ENCODE data around the gene ABCB4.

The ABCB4 gene

DNA sequence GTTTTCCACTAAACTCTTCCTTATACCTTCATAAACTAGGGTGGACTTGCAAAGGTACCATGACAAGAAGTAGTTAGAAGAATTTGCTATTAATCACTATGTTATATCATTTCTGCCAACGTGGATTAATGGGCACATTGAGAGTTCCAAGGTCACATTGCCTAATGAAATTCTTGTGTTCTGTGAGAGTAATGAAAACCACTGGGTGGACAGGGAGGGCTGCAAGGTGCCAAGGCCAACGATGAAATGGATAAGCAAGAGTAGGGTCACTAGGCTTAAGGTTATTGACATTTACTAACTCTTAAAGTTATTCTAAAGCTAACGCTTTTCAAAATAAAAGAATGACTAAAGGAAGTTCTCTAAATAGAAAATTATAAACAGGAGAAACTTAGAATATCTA lies 6.6 kb upstream of the ABCB4 start:
- H3K36me3 ChIP-seq (ENCODE audit: control insufficient read depth, insufficient read depth, low read length) = no peaks in the 10 kb centered on the region
- no peaks in the 10 kb centered on the region for H3K27me3 ChIP-seq (ENCODE audit: control insufficient read depth, insufficient read depth, low read length)
- TF ChIP-seq, protein P1, sequence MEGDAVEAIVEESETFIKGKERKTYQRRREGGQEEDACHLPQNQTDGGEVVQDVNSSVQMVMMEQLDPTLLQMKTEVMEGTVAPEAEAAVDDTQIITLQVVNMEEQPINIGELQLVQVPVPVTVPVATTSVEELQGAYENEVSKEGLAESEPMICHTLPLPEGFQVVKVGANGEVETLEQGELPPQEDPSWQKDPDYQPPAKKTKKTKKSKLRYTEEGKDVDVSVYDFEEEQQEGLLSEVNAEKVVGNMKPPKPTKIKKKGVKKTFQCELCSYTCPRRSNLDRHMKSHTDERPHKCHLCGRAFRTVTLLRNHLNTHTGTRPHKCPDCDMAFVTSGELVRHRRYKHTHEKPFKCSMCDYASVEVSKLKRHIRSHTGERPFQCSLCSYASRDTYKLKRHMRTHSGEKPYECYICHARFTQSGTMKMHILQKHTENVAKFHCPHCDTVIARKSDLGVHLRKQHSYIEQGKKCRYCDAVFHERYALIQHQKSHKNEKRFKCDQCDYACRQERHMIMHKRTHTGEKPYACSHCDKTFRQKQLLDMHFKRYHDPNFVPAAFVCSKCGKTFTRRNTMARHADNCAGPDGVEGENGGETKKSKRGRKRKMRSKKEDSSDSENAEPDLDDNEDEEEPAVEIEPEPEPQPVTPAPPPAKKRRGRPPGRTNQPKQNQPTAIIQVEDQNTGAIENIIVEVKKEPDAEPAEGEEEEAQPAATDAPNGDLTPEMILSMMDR (IDR thresholded peaks at IDR 0.05) = no peak
- no peaks in the 10 kb centered on the region for H3K79me2 ChIP-seq
- no peaks in the 10 kb centered on the region for H3K4me1 ChIP-seq
- H3K27ac ChIP-seq = no peak overlapping the region
- no peak overlapping the region for H3K4me3 ChIP-seq (ENCODE audit: low read depth, low read length)
- H2AFZ ChIP-seq = no peak overlapping the region
- no peak overlapping the region for H3K9ac ChIP-seq
- no peaks in the 10 kb centered on the region for H3K9me3 ChIP-seq (ENCODE audit: control insufficient read depth, low read length)
- H3K4me2 ChIP-seq (ENCODE audit: low read length) = no peak overlapping the region

DNA sequence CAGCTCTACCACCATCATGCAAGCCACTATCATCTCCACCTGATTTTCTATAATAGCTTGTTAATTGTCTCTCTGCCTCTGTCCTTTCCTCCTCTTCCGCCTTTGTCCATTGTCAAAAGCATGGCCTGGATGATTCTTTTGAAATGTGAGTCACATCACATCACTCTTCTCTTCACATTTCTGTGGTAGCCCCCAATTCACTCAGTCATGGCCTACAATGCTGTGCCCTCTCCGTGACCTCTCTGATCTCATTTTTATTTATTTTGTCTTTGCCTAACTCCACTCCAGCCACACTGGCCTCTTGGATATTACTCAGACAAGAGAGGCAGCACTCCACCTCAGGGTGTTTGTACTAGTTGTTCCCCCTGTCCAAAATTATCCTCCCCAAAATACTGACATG lies 4.9 kb upstream of the ABCB4 start:
- no peaks in the 10 kb centered on the region for H3K4me1 ChIP-seq
- no peak overlapping the region for H3K9ac ChIP-seq
- H3K79me2 ChIP-seq = no peaks in the 10 kb centered on the region
- no peak overlapping the region for H3K4me3 ChIP-seq (ENCODE audit: low read depth, low read length)
- H3K9me3 ChIP-seq (ENCODE audit: control insufficient read depth, low read length) = no peaks in the 10 kb centered on the region
- no peak overlapping the region for H3K4me2 ChIP-seq (ENCODE audit: low read length)
- H3K27ac ChIP-seq = no peak overlapping the region
- no peak overlapping the region for H2AFZ ChIP-seq
- TF ChIP-seq, protein P1 (IDR thresholded peaks at IDR 0.05) = no peak
- no peaks in the 10 kb centered on the region for H3K36me3 ChIP-seq (ENCODE audit: control insufficient read depth, insufficient read depth, low read length)
- no peaks in the 10 kb centered on the region for H3K27me3 ChIP-seq (ENCODE audit: control insufficient read depth, insufficient read depth, low read length)

DNA sequence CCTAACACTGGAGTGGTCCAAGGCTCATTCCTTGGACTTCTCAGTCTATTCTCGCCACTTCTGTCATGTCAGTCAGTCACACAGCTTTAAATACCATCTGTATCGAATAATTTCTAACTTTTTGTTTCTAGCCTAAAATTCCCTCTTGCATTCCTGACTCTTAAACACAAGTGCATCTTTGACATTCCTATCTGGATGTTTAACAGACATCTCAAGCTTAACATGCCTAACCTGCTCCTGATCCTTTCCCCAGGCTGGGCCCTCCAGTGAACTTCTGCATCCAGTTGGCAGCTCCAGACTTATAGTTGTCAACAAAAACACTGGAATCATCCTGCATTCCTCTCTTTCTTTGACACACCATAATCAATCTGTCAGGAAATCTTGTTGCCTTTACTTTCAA lies 4.5 kb upstream of the ABCB4 start:
- no peak overlapping the region for H2AFZ ChIP-seq
- H3K27ac ChIP-seq = no peak overlapping the region
- H3K4me2 ChIP-seq (ENCODE audit: low read length) = no peak overlapping the region

DNA sequence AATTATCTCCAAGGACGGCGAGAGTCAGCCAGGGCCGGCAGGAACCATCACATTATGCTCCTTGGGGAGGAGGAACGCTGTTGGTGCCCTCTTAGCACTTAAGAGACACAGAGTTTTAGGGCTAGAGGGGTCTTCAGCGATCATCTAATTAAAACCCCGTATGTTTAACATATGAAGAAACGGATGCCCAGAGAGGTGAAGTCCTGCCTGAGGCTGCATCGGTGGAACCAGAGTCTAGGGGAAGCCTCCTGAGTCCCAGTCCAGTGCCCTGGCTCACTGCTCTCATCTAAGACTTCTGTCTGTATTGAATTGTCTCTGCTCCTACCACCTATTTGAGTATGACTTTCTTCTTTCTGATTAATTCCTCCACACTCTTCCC lies 688 bp upstream of the ABCB4 start:
- no peaks in the 10 kb centered on the region for H3K36me3 ChIP-seq (ENCODE audit: control insufficient read depth, insufficient read depth, low read length)
- H3K27me3 ChIP-seq (ENCODE audit: control insufficient read depth, insufficient read depth, low read length) = peaks cover 3% of the 10 kb centered on the region
- peak overlapping the region; percentile 14 for H3K4me2 ChIP-seq (ENCODE audit: low read length)
- peak overlapping the region; percentile 56 for H2AFZ ChIP-seq
- H3K4me3 ChIP-seq (ENCODE audit: low read depth, low read length) = no peak overlapping the region
- no peaks in the 10 kb centered on the region for H3K9me3 ChIP-seq (ENCODE audit: control insufficient read depth, low read length)
- H3K4me1 ChIP-seq = no peaks in the 10 kb centered on the region
- H3K79me2 ChIP-seq = no peaks in the 10 kb centered on the region
- H3K27ac ChIP-seq = no peak overlapping the region
- H3K9ac ChIP-seq = no peak overlapping the region
- TF ChIP-seq, protein P1 (IDR thresholded peaks at IDR 0.05) = no peak

More for the DNA sequence above, 4.5 kb upstream of the ABCB4 start:
- H3K4me3 ChIP-seq (ENCODE audit: low read depth, low read length) = no peak overlapping the region
- H3K36me3 ChIP-seq (ENCODE audit: control insufficient read depth, insufficient read depth, low read length) = no peaks in the 10 kb centered on the region
- no peak overlapping the region for H3K9ac ChIP-seq
- no peaks in the 10 kb centered on the region for H3K4me1 ChIP-seq
- peaks cover 3% of the 10 kb centered on the region for H3K27me3 ChIP-seq (ENCODE audit: control insufficient read depth, insufficient read depth, low read length)
- H3K9me3 ChIP-seq (ENCODE audit: control insufficient read depth, low read length) = no peaks in the 10 kb centered on the region
- H3K79me2 ChIP-seq = no peaks in the 10 kb centered on the region
- TF ChIP-seq, protein P1 (IDR thresholded peaks at IDR 0.05) = no peak

DNA sequence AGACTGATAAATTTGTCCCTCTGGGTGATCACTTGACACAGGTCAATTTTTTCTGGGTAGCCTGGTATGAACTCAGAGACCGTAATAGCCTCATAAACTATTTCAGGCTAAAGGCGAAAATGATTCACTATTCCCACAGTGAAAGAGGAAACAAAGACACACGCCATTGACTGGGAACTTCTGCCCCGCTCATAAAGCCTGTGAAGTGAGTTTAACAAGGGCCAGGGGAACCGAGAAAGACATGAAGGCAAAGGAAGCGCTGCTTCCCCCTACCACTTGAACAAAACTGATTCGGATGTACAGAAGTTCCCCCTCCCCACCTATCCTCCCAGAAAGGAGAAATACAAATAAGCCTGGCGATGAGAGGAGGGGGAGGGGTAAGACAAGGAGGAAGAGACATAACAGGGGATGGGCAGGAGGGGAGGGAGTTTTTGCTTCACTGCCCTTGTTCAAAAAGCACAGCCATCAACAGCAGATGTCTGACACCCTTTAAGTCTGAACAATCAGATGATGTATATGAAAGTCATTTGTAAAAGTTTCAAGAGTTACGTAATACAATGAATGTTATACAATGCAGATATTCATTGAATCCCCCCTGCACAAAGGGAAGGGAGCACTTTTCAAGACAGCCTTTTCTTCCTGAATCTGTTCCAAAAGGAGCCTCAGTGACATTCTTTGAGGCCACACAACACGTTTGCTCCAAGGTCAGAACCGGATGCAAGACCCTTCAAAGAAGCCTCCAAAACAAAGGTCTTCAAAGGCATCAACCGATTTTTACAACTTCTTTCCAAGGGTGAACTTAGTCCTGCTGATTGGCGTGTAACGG lies 734 bp downstream of the ABCB4 start:
- H3K4me1 ChIP-seq = no peaks in the 10 kb centered on the region
- no peaks in the 10 kb centered on the region for H3K79me2 ChIP-seq
- H3K4me2 ChIP-seq (ENCODE audit: low read length) = peak overlapping the region; percentile 67
- H3K27ac ChIP-seq = no peak overlapping the region
- peak overlapping the region; percentile 65 for H2AFZ ChIP-seq
- H3K4me3 ChIP-seq (ENCODE audit: low read depth, low read length) = peak overlapping the region; percentile 25
- no peaks in the 10 kb centered on the region for H3K36me3 ChIP-seq (ENCODE audit: control insufficient read depth, insufficient read depth, low read length)
- no peaks in the 10 kb centered on the region for H3K9me3 ChIP-seq (ENCODE audit: control insufficient read depth, low read length)
- peaks cover 3% of the 10 kb centered on the region for H3K27me3 ChIP-seq (ENCODE audit: control insufficient read depth, insufficient read depth, low read length)
- TF ChIP-seq, protein P1 (IDR thresholded peaks at IDR 0.05) = no peak
- H3K9ac ChIP-seq = no peak overlapping the region

All from parathyroid adenoma (tissue), 2 donors.